Fibroblast of lung (primary cell): ENCODE results near the gene CLSTN1.

Experiments
- CTCF ChIP-seq, 2 donors: IDR thresholded peaks in 1 of 2; conservative IDR thresholded peaks in 1 of 2; 1 replicate in 1 of 2; 2 replicates in 1 of 2; pipeline ENCODE4 v1.5.1; 2011 to 2012; ENCODE audit warnings: low read length in 2 of 2, control low read depth in 1 of 2, inconsistent platforms in 1 of 2, low read depth in 1 of 2, mild to moderate bottlenecking in 1 of 2
- EZH2 ChIP-seq: IDR thresholded peaks from 2 replicates; pipeline ENCODE4 v1.5.1; 2012; ENCODE audit warnings: low read length, control low read depth, mild to moderate bottlenecking; ENCODE audit errors: missing control alignments

DNA sequence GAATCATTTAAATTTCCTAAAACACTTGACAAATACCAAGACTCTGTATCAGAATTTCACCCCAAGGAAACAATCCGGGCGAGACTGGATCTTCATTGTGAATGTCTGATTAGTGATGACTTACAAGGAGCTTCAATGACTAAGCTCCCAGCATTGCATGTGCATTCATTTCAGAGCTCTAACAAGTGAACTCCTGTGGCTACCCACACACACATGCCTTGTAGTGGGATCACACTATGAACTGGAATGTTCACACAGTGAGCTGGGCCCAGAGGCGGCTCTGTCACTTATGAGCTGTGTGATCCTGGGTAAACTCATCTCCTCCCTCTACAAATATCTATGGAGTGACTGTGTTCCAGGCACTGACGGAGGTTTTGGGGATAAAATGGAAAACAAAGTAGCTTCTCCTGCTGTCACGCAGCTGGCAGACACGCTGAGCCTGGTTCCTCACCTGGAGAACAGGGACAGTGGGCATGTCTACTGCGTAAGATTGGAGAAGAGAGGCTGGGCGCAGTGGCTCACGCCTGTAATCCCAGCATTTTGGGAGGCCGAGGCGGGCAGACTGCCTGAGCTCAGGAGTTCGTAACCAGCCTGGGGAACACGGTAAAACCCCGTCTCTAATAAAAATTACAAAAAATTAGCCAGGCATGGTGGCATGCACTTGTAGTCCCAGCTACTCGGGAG lies 56.9 kb downstream of the CLSTN1 start:
- TF ChIP-seq CTCF (conservative IDR thresholded peaks at IDR 0.05 in 1 of 2, IDR thresholded peaks at IDR 0.05 in 1 of 2; ENCODE audit: low read depth in 1 of 2, low read length in 2 of 2) (no peak), EZH2 (no peak)
